Measurements from ENCODE around the gene GRIK3. TPM values are rescaled to one million over a fixed set of nuclear protein-coding genes. Genes with fewer than 3 reads are reported as not detected.

The GRIK3 gene
- total RNA-seq, 6 experiments from 2014 or later: not detected

DNA sequence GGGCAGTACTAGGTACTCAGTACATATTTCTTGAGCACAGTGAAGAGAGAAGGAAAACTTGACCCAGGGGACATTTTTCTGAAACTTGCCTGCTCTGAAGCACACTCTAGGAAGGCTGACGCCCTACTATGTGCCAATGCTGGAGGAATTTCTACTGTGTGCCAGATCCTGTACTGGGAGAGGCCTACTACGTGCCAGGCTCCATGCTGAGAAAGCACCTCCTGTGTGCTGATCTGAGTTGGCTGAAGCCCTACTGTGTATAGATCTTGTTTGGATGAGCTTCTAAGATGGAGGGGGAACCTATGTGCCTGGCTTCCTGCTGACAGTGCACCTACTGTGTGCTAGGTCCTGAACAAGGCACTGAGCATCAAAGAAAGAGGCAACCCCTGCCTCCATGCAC is 86.2 kb downstream of the GRIK3 start:
- Mint-ChIP-seq H3K36me3 (ENCODE audit: low read depth) (peaks cover 11% of the 10 kb centered on the region), H3K9me3 (peaks cover 67% of the 10 kb centered on the region), H3K27ac (no peak overlapping the region), H3K4me1 (ENCODE audit: low read depth) (no peaks in the 10 kb centered on the region), H3K4me3 (no peak overlapping the region), H3K27me3 (ENCODE audit: insufficient read depth) (no peaks in the 10 kb centered on the region; the same call in none of the 2 replicates)
- no peak for TF ChIP-seq CTCF (IDR thresholded peaks at IDR 0.05)
- DNase-seq: no peak

- peaks cover 59% of the 10 kb centered on the region for H3K9me3 Mint-ChIP-seq
- TF ChIP-seq CTCF (IDR thresholded peaks at IDR 0.05): no peak
- H3K4me3 Mint-ChIP-seq: no peak overlapping the region; the same call in 1 of the 2 replicates
- no peak overlapping the region for H3K27ac Mint-ChIP-seq
- no peaks in the 10 kb centered on the region; the same call in none of the 2 replicates for H3K27me3 Mint-ChIP-seq (ENCODE audit: insufficient read depth)
- peaks cover 10% of the 10 kb centered on the region for H3K36me3 Mint-ChIP-seq (ENCODE audit: low read depth)
- DNase-seq: no peak
- H3K4me1 Mint-ChIP-seq (ENCODE audit: low read depth): no peaks in the 10 kb centered on the region
Measured at GRCh38 chr1:36947384-36947783, 86.9 kb downstream of the GRIK3 start.

DNA sequence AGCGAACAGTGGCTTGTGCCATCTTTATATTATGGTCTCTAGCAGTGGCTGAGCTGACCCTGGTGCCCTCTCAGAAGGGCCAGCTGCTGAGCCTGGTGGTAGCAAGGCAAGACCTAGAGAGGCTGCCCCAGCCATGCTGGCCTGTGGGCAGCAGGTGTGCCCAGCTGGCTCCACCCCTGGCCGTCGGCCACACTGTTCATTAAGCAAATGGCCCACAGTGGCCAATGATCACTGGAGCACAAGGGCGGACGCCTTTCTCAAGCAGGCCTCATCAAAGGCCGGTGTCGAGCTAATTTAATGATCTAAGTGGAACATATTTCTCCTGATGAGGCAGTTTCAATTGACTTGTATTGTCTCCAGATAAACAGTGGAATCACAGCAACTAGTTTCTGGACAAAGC is 89.4 kb downstream of the GRIK3 start:
- TF ChIP-seq CTCF (IDR thresholded peaks at IDR 0.05): no peak
- DNase-seq: no peak
- Mint-ChIP-seq H3K27ac (no peak overlapping the region), H3K4me3 (no peak overlapping the region), H3K4me1 (ENCODE audit: low read depth) (no peaks in the 10 kb centered on the region), H3K27me3 (ENCODE audit: insufficient read depth) (no peaks in the 10 kb centered on the region; the same call in none of the 2 replicates), H3K36me3 (ENCODE audit: low read depth) (peaks cover 8% of the 10 kb centered on the region), H3K9me3 (peaks cover 54% of the 10 kb centered on the region)

- Mint-ChIP-seq H3K27me3 (ENCODE audit: insufficient read depth) (no peaks in the 10 kb centered on the region; the same call in 1 of the 2 replicates), H3K27ac (no peak overlapping the region)
- no peak for TF ChIP-seq CTCF (IDR thresholded peaks at IDR 0.05)
Measured at GRCh38 chr1:36942148-36942547, 92.2 kb downstream of the GRIK3 start.

DNA sequence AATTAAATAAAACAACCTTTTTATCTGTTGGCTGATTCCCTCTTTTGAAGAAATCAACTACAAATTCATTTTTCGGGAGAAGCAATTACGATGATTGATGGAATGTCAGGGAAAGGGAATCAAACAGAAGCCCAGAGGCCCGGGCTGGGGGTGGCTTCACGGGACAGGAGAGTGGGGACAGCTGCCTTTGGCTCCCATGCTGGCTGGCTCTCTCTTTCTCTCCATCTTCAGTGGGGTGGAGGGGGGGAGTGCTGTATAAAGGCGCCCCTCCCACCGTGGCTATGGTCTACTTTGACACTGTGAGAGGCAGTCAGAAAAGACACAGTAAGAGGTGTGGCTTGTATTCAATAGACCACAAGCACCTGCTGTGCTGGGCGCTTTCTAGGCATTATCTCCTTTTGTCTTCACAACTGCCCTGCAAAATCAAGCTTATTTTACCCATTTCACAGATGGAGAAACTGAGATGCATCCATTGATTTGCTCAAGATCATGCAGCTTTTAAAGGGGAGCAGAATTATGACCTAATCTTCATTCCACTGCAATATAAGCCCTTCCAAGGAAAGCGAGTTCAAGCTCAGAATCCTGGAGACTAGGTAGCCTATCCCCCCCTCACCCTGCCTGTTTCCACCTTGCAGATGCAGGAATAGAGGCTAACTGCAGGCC is 92.9 kb downstream of the GRIK3 start:
- no peak for DNase-seq
- Mint-ChIP-seq H3K9me3 (peaks cover 58% of the 10 kb centered on the region), H3K4me3 (no peak overlapping the region), H3K27ac (no peak overlapping the region), H3K27me3 (ENCODE audit: insufficient read depth) (no peaks in the 10 kb centered on the region; the same call in 1 of the 2 replicates), H3K4me1 (ENCODE audit: low read depth) (no peaks in the 10 kb centered on the region), H3K36me3 (ENCODE audit: low read depth) (peaks cover 5% of the 10 kb centered on the region; the same call in 1 of the 2 replicates)
- no peak for TF ChIP-seq CTCF (IDR thresholded peaks at IDR 0.05)

More at GRCh38 chr1:36942148-36942547, 92.2 kb downstream of the GRIK3 start:
- peaks cover 57% of the 10 kb centered on the region for H3K9me3 Mint-ChIP-seq
- H3K4me3 Mint-ChIP-seq: no peak overlapping the region
- no peaks in the 10 kb centered on the region; the same call in 1 of the 2 replicates for H3K36me3 Mint-ChIP-seq (ENCODE audit: low read depth)
- H3K4me1 Mint-ChIP-seq (ENCODE audit: low read depth): no peaks in the 10 kb centered on the region
- DNase-seq: no peak

Measured in HFFc6 (cell line).